Upper lobe of right lung (tissue), 1 donor: ENCODE results near the gene MTPN. TPM values are rescaled to one million over a fixed set of nuclear protein-coding genes. Genes with fewer than 3 reads are reported as not detected.

Experiments used
- ATAC-seq: fragments of 200-7000 bp; cut with Tn5 transposase; one replicate; pipeline ENCODE4 v1.9.1; 2020; ENCODE audit warnings: mild to moderate bottlenecking, moderate library complexity
- DNase-seq: peaks from one replicate; pipeline ENCODE4 v3.0.0-alpha.2; 2020
- H3K27ac ChIP-seq: fragments of 200-600 bp; one replicate; pipeline ENCODE4 v1.8.0; 2022
- H3K27me3 ChIP-seq: fragments of 200-600 bp; one replicate; pipeline ENCODE4 v1.8.0; 2022; ENCODE audit warnings: mild to moderate bottlenecking
- H3K36me3 ChIP-seq: fragments of 200-600 bp; one replicate; pipeline ENCODE4 v1.8.0; 2022
- H3K4me1 ChIP-seq: fragments of 200-600 bp; one replicate; pipeline ENCODE4 v1.8.0; 2022
- H3K4me3 ChIP-seq: fragments of 200-600 bp; one replicate; pipeline ENCODE4 v1.8.0; 2022; ENCODE audit warnings: mild to moderate bottlenecking
- H3K9me3 ChIP-seq: fragments of 200-600 bp; one replicate; pipeline ENCODE4 v1.8.0; 2022
- intact Hi-C: fragments of 100-400 bp; cut with DNase I; formaldehyde crosslinking; loops from one replicate; pipeline ENCODE4 v1.11.0; 2022
- long read RNA-seq: library from polyadenylated mRNA; unstranded; transcript quantifications from one replicate; pipeline ENCODE4 v2.0.0, GENCODE V29; 2021
- total RNA-seq: library from RNA; stranded (reverse); fragmentation: NEBNext Ultra II Directional; extraction: Animal tissue kit (Norgen Biotek cat#: 25700); gene quantifications from one replicate; pipeline ENCODE4 v1.2.1, GENCODE V29; 2021
- TF ChIP-seq, protein P1 (sequence below): fragments of 200-600 bp; IDR thresholded peaks from one replicate; pipeline ENCODE4 v1.8.0; 2022; ENCODE audit warnings: antibody characterized with exemption
- donor health status: DM: no; HTN: yes; CAD: no; lungs with severe emphysema.

MTPN gene, protein sequence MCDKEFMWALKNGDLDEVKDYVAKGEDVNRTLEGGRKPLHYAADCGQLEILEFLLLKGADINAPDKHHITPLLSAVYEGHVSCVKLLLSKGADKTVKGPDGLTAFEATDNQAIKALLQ
- total RNA-seq = 130 TPM
- long read RNA-seq, transcript MTPN-201 (4 exons, 3,738 nt) = major isoform, 21 of 24 reads
- long read RNA-seq, partial matches to known transcripts = 0 of 24 reads
- long read RNA-seq, other reads (novel, unspliced or antisense) = 3 of 24 reads

DNA sequence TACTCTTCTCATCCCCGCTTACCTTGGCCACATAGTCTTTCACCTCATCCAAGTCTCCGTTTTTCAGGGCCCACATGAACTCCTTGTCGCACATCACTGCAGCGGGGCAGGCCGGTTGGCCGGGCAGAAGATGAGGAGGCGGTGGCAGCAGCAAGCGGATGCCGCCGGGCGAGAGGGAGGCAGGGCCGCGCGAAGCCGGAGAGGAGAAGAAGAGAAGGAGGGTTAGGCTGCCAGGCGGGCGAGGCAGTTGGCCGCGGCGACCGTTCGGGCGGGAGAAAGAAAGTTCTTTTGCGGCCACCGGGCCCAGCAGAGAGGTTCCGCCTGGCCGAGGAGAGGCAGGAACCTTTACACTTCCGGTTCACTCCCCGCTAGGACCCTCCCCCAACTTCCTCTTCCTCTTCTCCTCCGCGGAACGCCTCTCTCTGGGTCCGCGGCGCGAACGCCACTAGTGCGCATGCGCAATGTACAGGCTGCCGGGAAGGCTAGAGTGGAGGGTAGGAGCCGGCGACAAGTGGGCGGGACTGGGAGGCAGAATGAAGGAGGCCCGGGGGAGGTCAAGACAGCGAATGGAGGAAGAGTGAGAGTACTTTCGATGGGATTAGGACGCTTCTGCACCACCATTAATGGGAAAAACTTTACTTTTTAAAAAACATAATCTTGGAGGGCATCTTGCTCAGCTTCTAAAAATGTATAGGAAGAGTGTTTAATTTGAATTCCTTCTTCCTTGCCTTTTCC is at the start of gene MTPN:
MTPN (minus strand) TSS at position 353 of the 735 bp plus-strand sequence; CDS start at position 94, 259 bp downstream.
- no peaks in the 10 kb centered on the region for H3K9me3 ChIP-seq
- peaks cover 58% of the 10 kb centered on the region for H3K4me1 ChIP-seq
- intact Hi-C loops = no loop called here
- peak; percentile 100 for DNase-seq
- H3K4me3 ChIP-seq = peak within 1 kb of the TSS; percentile 98
- H3K27me3 ChIP-seq = no peaks in the 10 kb centered on the region
- peaks cover 5% of the 10 kb centered on the region for H3K36me3 ChIP-seq
- peak within 1 kb of the TSS; percentile 90 for H3K27ac ChIP-seq
- TF ChIP-seq, protein P1, sequence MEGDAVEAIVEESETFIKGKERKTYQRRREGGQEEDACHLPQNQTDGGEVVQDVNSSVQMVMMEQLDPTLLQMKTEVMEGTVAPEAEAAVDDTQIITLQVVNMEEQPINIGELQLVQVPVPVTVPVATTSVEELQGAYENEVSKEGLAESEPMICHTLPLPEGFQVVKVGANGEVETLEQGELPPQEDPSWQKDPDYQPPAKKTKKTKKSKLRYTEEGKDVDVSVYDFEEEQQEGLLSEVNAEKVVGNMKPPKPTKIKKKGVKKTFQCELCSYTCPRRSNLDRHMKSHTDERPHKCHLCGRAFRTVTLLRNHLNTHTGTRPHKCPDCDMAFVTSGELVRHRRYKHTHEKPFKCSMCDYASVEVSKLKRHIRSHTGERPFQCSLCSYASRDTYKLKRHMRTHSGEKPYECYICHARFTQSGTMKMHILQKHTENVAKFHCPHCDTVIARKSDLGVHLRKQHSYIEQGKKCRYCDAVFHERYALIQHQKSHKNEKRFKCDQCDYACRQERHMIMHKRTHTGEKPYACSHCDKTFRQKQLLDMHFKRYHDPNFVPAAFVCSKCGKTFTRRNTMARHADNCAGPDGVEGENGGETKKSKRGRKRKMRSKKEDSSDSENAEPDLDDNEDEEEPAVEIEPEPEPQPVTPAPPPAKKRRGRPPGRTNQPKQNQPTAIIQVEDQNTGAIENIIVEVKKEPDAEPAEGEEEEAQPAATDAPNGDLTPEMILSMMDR = no peak
- ATAC-seq = peak; percentile 98

DNA sequence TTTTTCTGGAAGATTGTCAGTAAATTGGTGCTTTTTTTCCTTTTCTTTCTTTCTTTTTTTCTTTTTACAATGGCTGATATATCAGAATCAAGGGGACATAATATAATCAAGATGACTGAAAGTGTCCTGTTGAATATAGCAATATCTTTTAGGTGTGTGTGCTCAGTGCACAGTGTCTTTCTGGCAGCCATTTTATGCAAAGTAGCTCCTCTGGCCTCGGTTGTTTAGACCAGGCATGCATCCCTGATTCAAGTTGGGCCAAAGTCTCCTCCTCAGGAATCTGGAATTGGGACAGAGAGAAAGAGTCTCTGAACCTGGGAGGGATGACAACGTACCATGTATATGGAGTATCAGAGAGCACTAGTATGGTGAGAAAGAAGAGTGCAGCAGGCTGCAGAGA is 49.0 kb upstream of the MTPN start:
- DNase-seq (no peak), ATAC-seq (no peak)
- TF ChIP-seq, protein P1 = no peak
- H3K36me3 ChIP-seq = no peaks in the 10 kb centered on the region
- H3K9me3 ChIP-seq = no peaks in the 10 kb centered on the region
- intact Hi-C loops = no loop called here
- no peak overlapping the region for H3K4me3 ChIP-seq
- no peaks in the 10 kb centered on the region for H3K27me3 ChIP-seq
- no peak overlapping the region for H3K27ac ChIP-seq
- H3K4me1 ChIP-seq = no peaks in the 10 kb centered on the region

DNA sequence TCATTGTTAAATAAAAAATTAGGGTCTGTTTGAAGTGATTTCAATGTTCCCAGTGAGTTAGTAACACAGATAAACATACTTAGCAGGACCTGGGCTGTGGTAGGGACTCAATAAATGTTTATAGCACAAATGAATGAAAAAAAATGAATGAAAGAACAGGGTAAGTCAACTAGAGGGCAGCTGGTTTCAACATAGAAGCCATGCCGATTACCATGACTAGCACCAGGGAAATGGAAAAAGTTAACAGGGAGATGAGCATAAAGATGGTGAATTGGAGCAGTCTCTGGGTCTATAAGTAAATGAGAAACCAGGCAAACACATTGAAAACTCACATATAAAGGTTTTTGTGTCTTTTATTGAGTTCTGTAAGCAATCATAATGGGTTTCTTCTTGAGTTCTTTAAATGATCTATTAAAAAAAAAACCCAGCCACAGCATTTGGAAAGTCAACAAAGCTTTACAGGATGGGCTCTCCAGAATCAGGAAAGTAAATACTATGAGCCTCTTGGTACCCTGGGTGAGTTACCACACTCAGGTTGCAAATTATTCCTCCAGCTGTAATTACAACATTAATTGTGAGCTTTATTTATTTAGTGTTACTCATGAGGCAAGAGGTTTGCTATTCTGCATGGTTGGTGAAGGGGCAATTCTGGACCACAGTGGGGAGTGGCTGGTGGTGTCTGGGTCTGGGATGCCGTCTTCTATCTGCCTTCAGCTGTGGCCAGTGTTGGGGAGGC is 46.1 kb upstream of the MTPN start:
- intact Hi-C loops = no loop called here
- ATAC-seq = peak; percentile 84

DNA sequence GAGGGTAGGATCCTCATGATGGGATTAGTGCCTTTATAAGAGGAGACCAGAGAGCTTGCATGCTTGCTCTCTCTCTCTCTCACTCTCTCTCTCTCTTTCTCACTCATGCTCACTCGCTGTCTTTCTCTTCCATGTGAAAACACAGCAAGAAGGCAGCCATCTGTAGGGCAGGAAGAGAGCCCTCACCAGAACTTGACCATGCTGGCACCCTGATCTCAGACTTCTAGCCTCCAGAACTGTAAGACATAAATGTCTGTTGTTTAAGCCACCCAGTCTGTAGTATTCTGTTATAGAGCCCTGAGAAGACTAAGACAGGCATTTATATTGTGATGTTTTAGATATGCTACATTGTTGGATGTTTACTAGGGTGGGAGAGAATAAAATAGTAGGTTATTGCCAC is 43.4 kb upstream of the MTPN start:
- TF ChIP-seq, protein P1 = no peak
- Histone ChIP-seq H3K27ac (no peak overlapping the region), H3K36me3 (no peaks in the 10 kb centered on the region), H3K27me3 (no peaks in the 10 kb centered on the region), H3K4me3 (no peak overlapping the region), H3K9me3 (no peaks in the 10 kb centered on the region), H3K4me1 (no peaks in the 10 kb centered on the region)
- intact Hi-C loops = no loop called here
- no peak for DNase-seq
- no peak for ATAC-seq

More for the DNA sequence above, 46.1 kb upstream of the MTPN start:
- no peak for DNase-seq
- Histone ChIP-seq H3K27me3 (no peaks in the 10 kb centered on the region), H3K4me1 (no peaks in the 10 kb centered on the region), H3K27ac (no peak overlapping the region), H3K4me3 (no peak overlapping the region), H3K9me3 (no peaks in the 10 kb centered on the region), H3K36me3 (no peaks in the 10 kb centered on the region)
- TF ChIP-seq, protein P1 = no peak

DNA sequence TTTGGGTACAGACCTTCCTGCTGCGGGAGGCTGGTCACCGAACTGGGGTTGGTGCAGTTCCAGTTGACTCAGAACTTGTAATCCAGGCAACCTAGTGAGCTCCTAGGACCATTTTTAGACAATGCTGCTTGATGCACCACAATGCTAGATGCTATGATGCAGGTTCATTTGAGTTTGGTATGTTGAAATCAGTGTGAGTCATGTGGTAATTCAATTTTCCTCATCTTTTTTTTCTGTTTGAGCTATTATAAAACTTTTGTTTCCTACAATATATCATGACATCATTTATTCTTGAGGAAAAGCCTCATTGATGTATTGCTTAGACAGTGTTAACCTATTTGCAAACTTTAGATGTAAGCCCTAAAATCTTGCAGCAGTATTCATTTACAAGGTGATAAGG is 40.9 kb upstream of the MTPN start:
- H3K4me1 ChIP-seq = no peaks in the 10 kb centered on the region
- H3K27ac ChIP-seq = no peak overlapping the region
- intact Hi-C loops = loop anchor here (10.0 kb wide), 1 partner anchor 213 kb away; no protein-coding TSS in a partner anchor
- no peaks in the 10 kb centered on the region for H3K27me3 ChIP-seq
- TF ChIP-seq, protein P1 = no peak
- H3K9me3 ChIP-seq = no peaks in the 10 kb centered on the region
- H3K4me3 ChIP-seq = no peak overlapping the region
- ATAC-seq = no peak
- no peaks in the 10 kb centered on the region for H3K36me3 ChIP-seq
- no peak for DNase-seq
